HFFc6 (cell line): Measurements from ENCODE around the gene MUSTN1. TPM values are rescaled to one million over a fixed set of nuclear protein-coding genes. Genes with fewer than 3 reads are reported as not detected.

ENCODE experiments used
- DNase-seq: peaks from one replicate; pipeline ENCODE4 v3.0.0-alpha.2; 2018
- H3K27ac Mint-ChIP-seq: 2 replicates; pipeline ENCODE4 v1.8.0; 2020; ENCODE audit warnings: mild to moderate bottlenecking, mixed read lengths
- H3K27me3 Mint-ChIP-seq: 2 replicates; pipeline ENCODE4 v1.8.0; 2021; ENCODE audit warnings: mild to moderate bottlenecking, moderate library complexity, mixed read lengths; ENCODE audit not compliant: insufficient read depth
- H3K36me3 Mint-ChIP-seq: 2 replicates; pipeline ENCODE4 v1.8.0; 2021; ENCODE audit warnings: low read depth, mixed read lengths
- H3K4me1 Mint-ChIP-seq: 2 replicates; pipeline ENCODE4 v1.8.0; 2020; ENCODE audit warnings: low read depth, mixed read lengths
- H3K4me3 Mint-ChIP-seq: 2 replicates; pipeline ENCODE4 v1.8.0; 2020; ENCODE audit warnings: mild to moderate bottlenecking, moderate library complexity, mixed read lengths
- H3K9me3 Mint-ChIP-seq: 2 replicates; pipeline ENCODE4 v1.8.0; 2020; ENCODE audit warnings: mild to moderate bottlenecking, mixed read lengths
- microRNA-seq: library from miRNA; unstranded; fragments of <30 nt; microRNA quantifications from one replicate; pipeline ENCODE4, GENCODE V29; 2019
- total RNA-seq, 6 experiments: library from RNA; stranded (reverse); fragmentation: NEBNext Ultra II Directional; extraction: Animal tissue kit (Norgen Biotek cat#: 25700); gene quantifications; 2 replicates in 1 of 6; 3 replicates in 5 of 6; pipeline ENCODE4 v1.2.3, GENCODE V29; 2021
- TF ChIP-seq, protein P1 (sequence below): fragments of 200-600 bp; sonication (generic); IDR thresholded peaks from 2 replicates; pipeline ENCODE4 v1.5.0; 2021; ENCODE audit warnings: antibody characterized with exemption, mild to moderate bottlenecking

Gene MUSTN1
- total RNA-seq, 6 experiments from 2014 or later, result 0.39 TPM; not detected in 5

- no peak overlapping the region for H3K27ac Mint-ChIP-seq
- no peaks in the 10 kb centered on the region for H3K9me3 Mint-ChIP-seq
- H3K4me3 Mint-ChIP-seq, result no peak overlapping the region
- no peaks in the 10 kb centered on the region for H3K36me3 Mint-ChIP-seq
- peaks cover 35% of the 10 kb centered on the region for H3K27me3 Mint-ChIP-seq
- TF ChIP-seq, protein P1, sequence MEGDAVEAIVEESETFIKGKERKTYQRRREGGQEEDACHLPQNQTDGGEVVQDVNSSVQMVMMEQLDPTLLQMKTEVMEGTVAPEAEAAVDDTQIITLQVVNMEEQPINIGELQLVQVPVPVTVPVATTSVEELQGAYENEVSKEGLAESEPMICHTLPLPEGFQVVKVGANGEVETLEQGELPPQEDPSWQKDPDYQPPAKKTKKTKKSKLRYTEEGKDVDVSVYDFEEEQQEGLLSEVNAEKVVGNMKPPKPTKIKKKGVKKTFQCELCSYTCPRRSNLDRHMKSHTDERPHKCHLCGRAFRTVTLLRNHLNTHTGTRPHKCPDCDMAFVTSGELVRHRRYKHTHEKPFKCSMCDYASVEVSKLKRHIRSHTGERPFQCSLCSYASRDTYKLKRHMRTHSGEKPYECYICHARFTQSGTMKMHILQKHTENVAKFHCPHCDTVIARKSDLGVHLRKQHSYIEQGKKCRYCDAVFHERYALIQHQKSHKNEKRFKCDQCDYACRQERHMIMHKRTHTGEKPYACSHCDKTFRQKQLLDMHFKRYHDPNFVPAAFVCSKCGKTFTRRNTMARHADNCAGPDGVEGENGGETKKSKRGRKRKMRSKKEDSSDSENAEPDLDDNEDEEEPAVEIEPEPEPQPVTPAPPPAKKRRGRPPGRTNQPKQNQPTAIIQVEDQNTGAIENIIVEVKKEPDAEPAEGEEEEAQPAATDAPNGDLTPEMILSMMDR, result no peak
- DNase-seq, result no peak
- H3K4me1 Mint-ChIP-seq, result no peaks in the 10 kb centered on the region
Observed at GRCh38 chr3:52786330-52787215, 48.2 kb downstream of the MUSTN1 start.

DNA sequence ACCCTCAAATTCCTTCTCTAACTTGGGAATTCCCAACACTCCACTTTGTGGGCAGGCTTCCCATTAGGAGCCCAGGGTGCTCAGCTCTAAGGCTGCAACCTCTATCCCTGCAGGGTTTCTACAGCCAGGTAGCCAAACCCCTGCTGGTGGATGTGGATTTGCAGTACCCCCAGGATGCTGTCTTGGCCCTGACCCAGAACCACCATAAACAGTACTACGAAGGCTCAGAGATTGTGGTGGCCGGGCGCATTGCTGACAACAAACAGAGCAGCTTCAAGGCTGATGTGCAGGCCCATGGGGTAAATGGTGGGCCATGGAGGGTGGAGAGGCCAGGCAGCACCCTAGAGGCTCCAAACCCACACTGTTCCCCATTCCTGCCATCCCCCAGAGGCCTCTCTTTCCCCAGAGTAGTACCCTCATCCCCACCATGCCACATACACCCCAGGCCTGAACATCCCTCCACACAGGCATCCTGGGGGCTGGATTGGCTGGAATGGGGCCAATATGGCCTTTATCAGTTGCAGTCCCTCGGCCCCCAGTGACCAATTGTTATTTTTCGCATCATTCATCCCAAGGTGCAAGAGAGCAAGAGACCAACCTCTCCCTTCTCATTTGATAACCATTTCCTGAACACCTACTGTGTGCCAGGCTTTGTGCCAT is 49.8 kb downstream of the MUSTN1 start:
- Mint-ChIP-seq H3K27ac (no peak overlapping the region), H3K9me3 (no peaks in the 10 kb centered on the region), H3K4me1 (no peaks in the 10 kb centered on the region), H3K27me3 (peaks cover 45% of the 10 kb centered on the region), H3K36me3 (no peaks in the 10 kb centered on the region), H3K4me3 (no peak overlapping the region)
- DNase-seq, result no peak
- TF ChIP-seq, protein P1, result no peak

DNA sequence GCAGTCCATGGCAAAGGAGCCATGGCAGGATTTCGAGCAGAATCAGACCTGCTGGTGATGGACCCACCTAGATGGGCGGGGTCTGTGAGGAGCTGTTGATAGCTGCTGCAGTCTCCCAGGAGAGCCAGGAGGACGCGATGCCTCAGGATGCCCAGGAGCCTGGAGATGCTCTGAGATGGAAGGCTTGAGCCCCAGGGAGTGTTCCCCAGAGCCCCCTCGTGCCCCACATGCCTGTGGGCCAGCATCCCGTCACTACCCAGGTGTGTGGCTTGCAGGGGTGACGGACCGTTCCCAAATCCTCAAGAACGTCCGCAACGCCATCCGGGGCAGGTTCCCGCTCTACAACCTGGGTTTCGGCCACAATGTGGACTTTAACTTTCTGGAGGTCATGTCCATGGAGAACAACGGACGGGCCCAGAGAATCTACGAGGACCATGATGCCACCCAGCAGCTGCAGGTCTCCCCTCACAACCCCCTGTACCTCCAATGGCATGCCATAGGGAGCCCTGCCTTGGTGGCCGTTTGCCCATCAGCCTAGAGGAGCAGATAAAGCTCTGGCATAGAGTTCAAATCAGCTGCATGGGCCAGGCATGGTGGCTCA is 50.7 kb downstream of the MUSTN1 start:
- Mint-ChIP-seq H3K9me3 (no peaks in the 10 kb centered on the region), H3K4me1 (no peaks in the 10 kb centered on the region), H3K36me3 (no peaks in the 10 kb centered on the region), H3K27me3 (peaks cover 45% of the 10 kb centered on the region), H3K4me3 (no peak overlapping the region), H3K27ac (no peak overlapping the region)
- TF ChIP-seq, protein P1, result no peak
- DNase-seq, result no peak

DNA sequence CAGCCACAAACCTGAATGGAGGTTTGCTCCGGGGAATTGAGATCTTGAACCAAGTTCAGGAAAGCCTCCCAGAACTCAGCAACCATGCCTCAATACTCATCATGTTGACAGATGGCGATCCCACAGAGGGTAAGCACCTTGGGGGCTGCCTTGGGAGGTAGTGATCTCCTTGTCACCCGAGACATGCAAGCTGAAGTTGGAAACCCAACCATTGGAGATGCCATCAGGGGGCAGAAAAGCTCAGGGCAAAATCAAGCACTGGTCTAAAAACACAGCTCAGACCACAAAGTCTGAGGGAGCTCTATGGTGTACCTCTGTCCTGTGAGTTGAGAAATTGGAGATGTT is 51.6 kb downstream of the MUSTN1 start:
- H3K27ac Mint-ChIP-seq, result no peak overlapping the region
- H3K36me3 Mint-ChIP-seq, result no peaks in the 10 kb centered on the region
- H3K4me3 Mint-ChIP-seq, result no peak overlapping the region
- no peaks in the 10 kb centered on the region for H3K4me1 Mint-ChIP-seq
- TF ChIP-seq, protein P1, result no peak
- no peak for DNase-seq
- no peaks in the 10 kb centered on the region for H3K9me3 Mint-ChIP-seq
- H3K27me3 Mint-ChIP-seq, result peaks cover 48% of the 10 kb centered on the region

Small RNA genes lying within 50 kb of the gene (microRNA-seq; reads per million reads assigned to microRNA genes)
- not detected for gene MIR8064

Other genes with a start within 250 kb of the MUSTN1 start
- 10 to 100 TPM; 44.1 to 64.2 (median 56.0) TPM for gene PBRM1, start 149.1 kb downstream of the MUSTN1 start, total RNA-seq
- 10 to 100 TPM; 77.1 to 87.9 (median 80.9) TPM for gene GNL3, start 149.0 kb downstream of the MUSTN1 start, total RNA-seq
- gene GLT8D1, start 129.2 kb downstream of the MUSTN1 start, total RNA-seq, result 10 to 100 TPM; 72.6 to 90.9 (median 88.5) TPM
- 100 to 1,000 TPM; 179 to 209 (median 193) TPM for gene SPCS1, start 128.9 kb downstream of the MUSTN1 start, total RNA-seq
- gene NEK4, start 64.1 kb downstream of the MUSTN1 start, total RNA-seq, result 10 to 100 TPM; 19.9 to 25.0 (median 21.7) TPM
- not detected for gene ITIH1, start 57.4 kb downstream of the MUSTN1 start, total RNA-seq
- 1 to 10 TPM in 1 of 6 experiments, under 1 TPM in 5; 0.59 to 1.3 (median 0.70) TPM for gene ITIH3, start 40.2 kb downstream of the MUSTN1 start, total RNA-seq
- gene ITIH4, start 4.3 kb downstream of the MUSTN1 start, total RNA-seq, result 1 to 10 TPM in 2 of 6 experiments, under 1 TPM in 4; 0.55 to 2.4 (median 0.79) TPM
- gene STIMATE, start 62.5 kb upstream of the MUSTN1 start, total RNA-seq, result 10 to 100 TPM; 18.4 to 25.6 (median 21.7) TPM
- gene SFMBT1, start 211.1 kb upstream of the MUSTN1 start, total RNA-seq, result 1 to 10 TPM; 3.0 to 4.8 (median 3.9) TPM